T47D (cell line): ENCODE data around the gene TAS2R16.

Source experiments
- DNase-seq, 2 experiments: peaks; one replicate each; pipeline versions ENCODE4 v3.0.0 to v3.0.0-alpha.2; 2011 to 2012; ENCODE audit warnings: low read depth in 1 of 2, low spot score in 1 of 2
- JUND ChIP-seq: IDR thresholded peaks from 2 replicates; pipeline ENCODE4 v1.6.1; 2012; ENCODE audit warnings: low read depth
- in situ Hi-C: cut with HindIII; loops from 2 replicates; pipeline ENCODE4 v1.10.0; 2016; ENCODE audit warnings: low sequenced_read_pairs, low pct_unique_long_range_greater_than_20kb

TAS2R16 gene, protein sequence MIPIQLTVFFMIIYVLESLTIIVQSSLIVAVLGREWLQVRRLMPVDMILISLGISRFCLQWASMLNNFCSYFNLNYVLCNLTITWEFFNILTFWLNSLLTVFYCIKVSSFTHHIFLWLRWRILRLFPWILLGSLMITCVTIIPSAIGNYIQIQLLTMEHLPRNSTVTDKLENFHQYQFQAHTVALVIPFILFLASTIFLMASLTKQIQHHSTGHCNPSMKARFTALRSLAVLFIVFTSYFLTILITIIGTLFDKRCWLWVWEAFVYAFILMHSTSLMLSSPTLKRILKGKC

DNA sequence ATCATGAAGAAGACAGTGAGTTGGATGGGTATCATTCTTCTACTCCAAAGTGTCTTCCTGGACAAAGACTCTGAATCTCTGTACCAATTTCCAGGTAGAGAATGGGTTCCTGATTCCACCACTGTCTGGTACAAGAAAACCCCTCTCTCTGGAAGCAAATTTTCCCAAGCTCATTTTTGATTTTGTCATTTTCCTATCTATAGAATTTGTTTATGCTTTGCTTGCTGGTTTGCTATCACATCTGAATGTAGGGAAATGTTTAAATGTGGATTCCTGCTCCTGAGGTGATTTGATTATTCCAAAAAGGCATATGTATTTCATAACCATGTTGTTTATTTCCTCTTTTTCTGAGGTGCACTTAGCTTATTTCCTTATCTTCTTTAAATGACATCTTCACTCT, at the start of gene TAS2R16:
Gene TAS2R16 (minus strand): TSS at position 101 of the 400 bp plus-strand sequence. CDS start 66 bp downstream, at position 35.
- in situ Hi-C loops = no loop called here
- DNase-seq = no peak
- TF ChIP-seq JUND = no peak

DNA sequence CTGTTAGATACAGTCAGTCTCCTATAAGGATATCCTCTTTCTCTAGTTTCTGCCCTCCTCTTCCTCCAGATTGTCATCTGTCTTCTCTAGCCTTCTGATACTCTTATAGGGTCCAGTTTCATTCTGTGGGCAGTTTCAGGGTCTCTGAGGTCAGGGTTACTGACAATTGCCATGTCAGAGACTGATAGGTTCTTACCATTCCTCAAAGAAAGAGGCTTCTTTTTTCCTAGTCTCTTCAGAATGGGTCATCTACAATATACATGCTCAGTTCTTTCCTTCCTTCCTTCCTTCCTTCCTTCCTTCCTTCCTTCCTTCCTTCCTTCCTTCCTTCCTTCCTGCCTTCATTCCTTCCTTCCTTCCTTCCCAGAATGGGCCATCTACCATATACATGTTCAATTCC, 48.1 kb upstream of the TAS2R16 start:
- in situ Hi-C loops = no loop called here
- no peak for TF ChIP-seq JUND
- no peak for DNase-seq

DNA sequence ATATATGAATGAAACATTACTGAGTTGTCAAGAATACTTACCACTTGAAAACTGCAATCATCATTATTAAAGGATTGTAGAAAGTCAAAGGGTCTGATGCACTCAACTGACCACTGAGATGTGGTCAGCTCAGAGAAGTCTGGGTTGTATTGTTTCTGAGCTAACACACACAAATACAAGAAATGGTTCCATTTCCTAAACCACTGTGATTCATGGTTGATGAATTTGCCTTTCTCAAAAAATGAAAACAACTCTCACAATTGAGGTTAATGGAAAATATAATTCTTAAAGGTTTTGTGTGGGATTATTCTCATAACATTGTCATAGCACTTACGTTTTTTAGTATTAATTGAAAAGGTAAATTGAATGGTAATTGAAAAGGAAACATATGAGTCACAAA, 45.6 kb upstream of the TAS2R16 start:
- DNase-seq = no peak
- TF ChIP-seq JUND = no peak
- in situ Hi-C loops = no loop called here

DNA sequence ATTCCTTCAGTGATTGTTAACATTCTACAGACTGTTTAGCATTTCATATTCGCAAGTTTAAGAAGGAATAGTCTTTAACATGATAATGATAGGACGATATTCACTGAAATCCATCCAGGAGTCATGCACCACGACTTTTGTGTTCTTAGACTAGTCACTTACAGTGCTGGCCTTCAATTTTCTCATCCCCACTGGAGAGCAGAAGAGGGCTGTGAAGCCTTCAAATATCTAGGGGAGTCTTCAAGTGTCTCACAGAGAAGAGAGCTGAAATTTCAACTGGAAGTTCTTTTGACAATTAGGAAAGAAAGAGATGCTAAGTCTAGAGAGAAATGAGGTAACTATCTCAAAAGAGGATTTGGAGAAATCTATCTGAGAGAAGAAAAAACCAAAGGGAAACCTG, 43.8 kb upstream of the TAS2R16 start:
- in situ Hi-C loops = no loop called here
- DNase-seq = no peak
- no peak for TF ChIP-seq JUND

DNA sequence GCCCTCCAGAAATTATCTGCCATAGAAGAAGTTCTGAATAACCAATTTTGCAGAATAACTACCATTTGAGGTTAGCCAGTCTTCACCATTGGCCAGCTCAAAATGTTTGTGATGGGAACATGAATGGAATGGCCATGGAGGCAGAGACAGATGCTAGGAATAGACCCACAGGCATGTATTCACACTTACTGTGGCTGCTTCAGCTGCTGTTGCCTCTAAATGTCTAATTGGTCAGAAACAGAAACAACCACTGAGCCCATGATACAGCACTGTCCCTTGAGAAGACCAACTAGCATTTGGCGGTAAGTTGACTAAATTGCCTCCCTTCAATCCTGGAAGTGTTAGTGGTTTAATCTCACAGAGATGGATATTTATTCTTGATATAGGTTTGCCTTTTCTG, 38.6 kb upstream of the TAS2R16 start:
- in situ Hi-C loops = no loop called here
- no peak for TF ChIP-seq JUND
- no peak for DNase-seq

DNA sequence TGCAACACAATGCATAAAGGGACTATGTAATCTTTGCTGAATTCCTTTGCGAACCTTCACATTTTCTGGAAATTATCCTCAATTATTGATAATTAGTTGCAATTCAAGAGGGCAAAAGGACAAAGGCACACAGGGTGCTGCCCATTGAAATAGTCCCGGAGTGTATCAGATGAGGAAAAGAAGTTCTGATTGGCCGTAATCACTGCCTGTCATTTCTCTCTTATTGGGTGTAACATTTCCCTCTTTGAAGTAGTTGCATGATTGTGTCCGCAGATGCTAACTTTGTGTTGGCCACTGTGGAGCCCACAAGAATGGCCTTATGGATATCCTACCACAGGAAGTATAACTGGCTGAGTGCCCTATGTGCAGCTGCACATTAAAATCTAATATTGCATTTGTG, 35.1 kb upstream of the TAS2R16 start:
- no peak for TF ChIP-seq JUND
- in situ Hi-C loops = no loop called here
- DNase-seq = no peak

DNA sequence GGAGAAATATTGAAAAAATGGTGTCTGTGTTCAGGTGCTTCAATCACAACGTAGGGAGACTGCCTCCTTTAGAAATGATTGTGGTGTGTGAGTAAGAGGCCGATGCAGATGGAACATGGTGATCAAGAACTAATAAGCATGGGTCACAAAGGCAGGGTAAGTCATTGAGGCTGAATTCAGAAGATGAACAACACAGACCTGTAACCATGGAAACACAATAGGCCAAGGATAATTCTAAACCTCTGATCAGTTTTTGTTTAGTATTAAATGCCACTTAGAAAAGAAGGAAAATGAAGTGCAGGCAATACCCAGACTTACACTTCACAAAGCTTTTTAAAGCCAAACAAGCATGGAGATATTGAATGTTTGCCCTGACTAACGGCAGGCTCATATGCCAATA, 32.8 kb upstream of the TAS2R16 start:
- TF ChIP-seq JUND = no peak
- DNase-seq = no peak
- in situ Hi-C loops = no loop called here

DNA sequence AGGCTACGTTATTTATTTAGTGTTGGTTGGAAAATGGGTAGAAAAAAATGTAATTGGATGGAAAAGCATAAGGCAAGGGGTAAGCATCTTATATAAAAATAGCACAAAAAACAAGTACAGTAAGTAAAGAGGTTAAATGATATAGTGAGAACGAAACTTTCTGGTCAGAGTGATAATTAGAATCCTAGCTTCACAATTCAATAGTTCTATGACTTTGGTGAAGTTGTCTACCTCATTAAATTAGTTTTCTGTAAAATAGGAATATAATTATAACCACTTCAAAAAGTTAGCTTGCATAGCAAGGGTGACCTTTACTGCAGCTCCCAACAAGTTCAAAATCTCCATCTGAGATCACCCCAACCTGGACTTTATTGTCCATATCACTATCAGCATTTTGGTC, 30.8 kb upstream of the TAS2R16 start:
- in situ Hi-C loops = no loop called here
- TF ChIP-seq JUND = no peak
- no peak for DNase-seq

DNA sequence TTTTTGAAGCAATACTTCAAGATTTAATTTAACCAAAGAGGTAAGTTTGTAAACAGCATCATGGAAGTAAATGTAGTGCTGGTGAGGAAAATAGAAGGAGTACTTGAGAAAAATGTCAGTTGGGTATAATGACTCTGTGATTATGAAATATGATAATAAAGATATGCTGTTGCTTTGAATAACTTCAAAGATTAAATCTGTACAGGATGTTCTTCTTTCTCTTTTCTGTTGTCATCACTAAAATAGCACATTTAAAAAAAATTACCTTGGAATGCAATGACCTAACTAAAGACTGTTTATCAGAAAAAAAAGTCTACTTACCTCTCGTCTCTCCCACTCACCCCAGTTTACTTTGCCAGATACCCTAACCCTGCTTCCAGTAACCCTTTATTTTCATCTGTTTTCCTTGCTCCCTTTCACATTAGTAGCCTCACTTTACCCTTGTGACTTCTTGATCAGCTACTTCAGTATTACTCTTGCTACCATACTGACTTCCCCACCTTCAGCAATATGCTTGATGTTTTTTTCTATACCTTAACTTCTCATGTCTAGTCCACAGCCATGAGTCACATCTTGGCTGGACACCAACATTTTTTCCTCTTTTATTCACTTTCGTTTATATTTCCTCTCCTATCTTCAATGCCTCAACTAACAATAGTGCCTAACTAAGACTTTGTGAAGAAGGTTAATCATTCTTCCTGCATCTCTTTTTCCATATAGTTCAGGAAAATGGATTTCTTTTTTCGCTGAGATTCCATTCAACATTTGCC, 29.7 kb upstream of the TAS2R16 start:
- no peak for TF ChIP-seq JUND
- in situ Hi-C loops = no loop called here

DNA sequence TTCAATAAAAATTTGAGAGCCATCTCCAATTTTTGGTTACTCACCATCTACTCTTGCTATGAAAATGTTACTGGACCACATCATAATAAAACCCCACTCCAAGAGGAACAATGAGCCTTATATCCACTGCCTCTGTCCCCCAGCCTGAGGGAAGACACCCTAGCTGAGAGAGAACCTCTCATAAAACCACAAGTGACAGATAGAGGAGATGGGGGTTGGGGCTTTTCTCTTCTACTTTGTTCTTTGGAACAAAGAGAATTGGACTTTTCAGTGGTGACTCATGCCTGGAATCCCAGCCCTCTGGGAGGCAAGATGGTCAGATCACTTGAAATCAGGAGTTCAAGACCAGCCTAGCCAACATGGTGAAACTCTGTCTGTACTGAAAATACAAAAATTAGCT, 27.6 kb upstream of the TAS2R16 start:
- TF ChIP-seq JUND = no peak
- DNase-seq = no peak
- in situ Hi-C loops = no loop called here

More for the DNA sequence above, 29.7 kb upstream of the TAS2R16 start:
- no peak for DNase-seq

DNA sequence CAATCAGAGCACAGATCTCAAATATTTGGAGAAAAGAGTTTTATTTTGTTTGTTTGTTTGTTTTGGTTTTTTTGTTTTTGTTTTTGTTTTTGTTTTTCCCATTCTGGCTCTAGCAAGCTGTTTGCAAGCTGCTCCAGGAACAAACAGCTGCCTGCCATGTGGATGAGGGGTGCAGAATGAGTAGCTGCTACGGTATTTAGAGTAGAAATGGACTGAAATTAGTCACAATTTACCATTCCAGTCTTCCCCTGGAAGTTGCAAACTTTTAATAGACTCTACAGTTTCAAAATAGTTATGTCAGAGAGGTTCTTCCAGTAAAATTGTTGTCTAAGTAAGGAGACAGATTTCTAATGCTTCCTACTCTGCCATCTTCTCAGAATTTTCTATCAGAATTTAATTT, 27.1 kb upstream of the TAS2R16 start:
- in situ Hi-C loops = no loop called here
- TF ChIP-seq JUND = no peak
- DNase-seq = no peak

DNA sequence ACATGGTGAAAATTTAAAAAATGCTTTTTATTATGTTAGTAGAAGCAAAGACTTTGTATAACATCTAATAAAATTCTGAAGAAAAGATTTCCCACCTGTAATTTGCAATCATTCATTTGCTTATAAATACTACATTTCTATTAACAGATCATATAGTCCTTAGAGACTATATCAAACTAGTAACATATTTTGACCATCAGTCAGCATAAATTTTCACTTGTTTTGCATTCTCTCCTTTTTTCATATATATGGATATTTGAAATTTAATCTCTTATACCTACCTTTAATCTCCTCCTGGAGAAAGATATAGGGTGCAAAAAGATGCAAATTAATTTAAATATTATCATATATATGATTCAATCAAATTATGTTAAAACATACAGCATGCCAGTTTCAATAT, 16.9 kb upstream of the TAS2R16 start:
- DNase-seq = no peak
- in situ Hi-C loops = no loop called here
- no peak for TF ChIP-seq JUND

DNA sequence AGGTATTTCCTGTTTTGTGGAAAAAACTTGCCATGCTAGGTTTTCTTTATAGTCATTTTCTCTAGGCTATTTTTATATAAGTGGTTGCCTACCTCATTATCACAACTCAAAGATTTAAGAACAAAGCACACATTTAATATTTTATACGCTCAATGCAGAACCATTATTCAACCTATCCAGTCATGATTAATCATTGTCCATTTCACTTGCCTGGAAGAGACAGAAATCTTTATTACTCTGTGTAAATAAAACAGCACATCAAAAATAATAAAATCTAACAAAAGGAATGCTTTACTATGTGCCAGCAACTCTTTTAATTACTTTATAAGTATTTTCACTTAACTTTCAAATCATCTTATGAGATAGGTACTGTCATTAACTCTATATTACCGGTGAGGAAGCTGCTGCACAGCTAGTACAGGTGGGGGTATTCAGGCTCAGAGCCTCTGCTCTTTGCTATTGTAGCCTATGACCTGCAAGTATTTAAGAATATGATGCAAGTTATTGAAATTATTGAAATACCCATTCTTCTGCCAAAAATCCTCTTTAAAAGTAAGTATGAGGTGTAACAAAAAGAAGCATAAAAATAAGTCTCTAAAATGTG, 16.4 kb upstream of the TAS2R16 start:
- in situ Hi-C loops = no loop called here
- DNase-seq = no peak
- TF ChIP-seq JUND = no peak
